ENCODE measurements around the gene ZHX3. TPM values are rescaled to one million over a fixed set of nuclear protein-coding genes. Genes with fewer than 3 reads are reported as not detected.
"Not testable (repeated sequence)": the region's sequence is repeated elsewhere in the genome, so short reads cannot be mapped to it uniquely, and the experiment has no call there.

Gene ZHX3
- total and polyA plus RNA-seq, 7 experiments from 2014 or later = 6.6 to 12.8 (median 8.1) TPM

DNA sequence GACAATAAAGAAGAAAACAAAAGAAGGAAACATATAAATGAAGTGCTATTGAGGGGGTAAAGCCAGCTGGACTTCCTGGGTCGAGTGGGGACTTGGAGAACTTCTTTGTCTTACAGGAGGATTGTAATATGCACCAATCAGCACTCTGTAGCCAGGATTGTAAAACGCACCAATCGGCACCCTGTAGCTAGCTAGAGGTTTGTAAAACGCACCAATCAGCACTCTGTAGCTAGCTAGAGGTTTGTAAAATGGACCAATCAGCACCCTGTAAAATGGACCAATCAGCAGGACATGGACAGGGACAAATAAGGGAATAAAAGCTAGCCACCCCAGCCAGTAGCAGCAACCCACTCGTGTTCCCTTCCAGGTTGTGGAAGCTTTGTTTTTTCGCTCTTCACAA is 5.5 kb downstream of the ZHX3 start:
- DNase-seq; intact Hi-C loops (cut with micrococcal nuclease); H3K27ac ChIP-seq (ENCODE audit: low read depth, low read length); ATAC-seq; H3K27ac Mint-ChIP-seq; H3K9me3 ChIP-seq (ENCODE audit: control insufficient read depth in 2 of 3, low read length in 3 of 3); H3K27me3 Mint-ChIP-seq; H3K36me3 Mint-ChIP-seq; H3K36me3 ChIP-seq (ENCODE audit: control insufficient read depth in 2 of 3, insufficient read depth in 3 of 3, low read length in 3 of 3); CTCF ChIA-PET; H3K27me3 ChIP-seq (ENCODE audit: control insufficient read depth in 2 of 2, insufficient read depth in 2 of 2, low read length in 2 of 2); H3K4me3 ChIP-seq (ENCODE audit: low read length); H3K9me3 Mint-ChIP-seq; H3K4me1 ChIP-seq (ENCODE audit: control insufficient read depth in 2 of 2, insufficient read depth in 2 of 2, low read length in 2 of 2); H3K4me3 Mint-ChIP-seq: not testable (repeated sequence)
- H3K4me1 Mint-ChIP-seq = peaks cover 16 to 29% (median 19%) of the 10 kb centered on the region in 7 donors
- POLR2A ChIA-PET = interaction anchor here (0.6 to 0.8 kb wide), 2 partner anchors 14 to 174 kb away, joined by 3 to 5 read pairs; no protein-coding TSS in a partner anchor

- Mint-ChIP-seq H3K4me1 (peaks cover 0 to 15% (median 7%) of the 10 kb centered on the region in 7 donors), H3K9me3 (no peaks in the 10 kb centered on the region), H3K27me3 (no peaks in the 10 kb centered on the region), H3K27ac (no peak overlapping the region), H3K36me3 (peaks cover 0 to 6% (median 2%) of the 10 kb centered on the region in 5 donors), H3K4me3 (no peak overlapping the region)
- ChIA-PET CTCF (no interaction called here), POLR2A (no interaction called here)
- Histone ChIP-seq H3K36me3 (ENCODE audit: control insufficient read depth in 2 of 3, insufficient read depth in 3 of 3, low read length in 3 of 3) (no peaks in the 10 kb centered on the region), H3K4me1 (ENCODE audit: control insufficient read depth in 2 of 2, insufficient read depth in 2 of 2, low read length in 2 of 2) (no peaks in the 10 kb centered on the region), H3K9me3 (ENCODE audit: control insufficient read depth in 2 of 3, low read length in 3 of 3) (no peaks in the 10 kb centered on the region), H3K27ac (ENCODE audit: low read depth, low read length) (no peak overlapping the region), H3K27me3 (ENCODE audit: control insufficient read depth in 2 of 2, insufficient read depth in 2 of 2, low read length in 2 of 2) (no peaks in the 10 kb centered on the region), H3K4me3 (ENCODE audit: low read length) (no peak overlapping the region)
- no peak for ATAC-seq
- intact Hi-C loops (cut with micrococcal nuclease) = no loop called here
- no peak for DNase-seq
These were observed 7.7 kb downstream of the ZHX3 start for GRCh38 chr20:41309817-41310216.

DNA sequence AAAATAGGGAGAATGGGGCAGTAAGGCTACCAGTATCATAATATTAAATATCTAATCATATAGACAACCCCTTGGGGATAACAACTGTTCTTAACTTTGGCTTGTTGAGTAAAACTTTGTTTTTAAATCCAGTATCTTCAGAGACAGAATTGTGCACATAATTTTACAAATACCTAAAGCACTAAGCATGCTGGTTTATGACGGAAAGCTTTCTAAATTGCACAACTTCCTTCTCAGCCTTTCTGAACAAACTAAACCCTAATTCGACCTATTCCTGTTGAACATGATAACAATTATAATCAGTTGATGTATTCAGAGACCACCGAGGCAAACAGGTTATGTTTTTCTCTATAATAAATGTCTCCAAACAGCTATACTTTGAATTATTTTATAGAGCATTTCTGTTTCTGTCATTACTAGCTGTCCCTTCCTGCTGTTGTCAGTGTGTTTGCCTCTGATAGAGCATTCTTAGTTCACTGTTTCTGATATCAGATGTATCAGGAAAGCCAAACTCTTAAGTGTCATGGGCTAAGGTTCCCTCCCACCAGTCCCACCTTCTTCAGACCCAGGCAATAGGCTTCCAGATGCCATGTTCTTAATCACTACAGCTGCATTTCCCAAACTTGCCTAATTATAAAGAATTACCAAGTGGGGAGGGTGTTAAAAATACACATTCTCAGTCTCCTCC is 8.7 kb downstream of the ZHX3 start:
- H3K4me3 ChIP-seq (ENCODE audit: low read length) = no peak overlapping the region
- Mint-ChIP-seq H3K27me3 (no peaks in the 10 kb centered on the region), H3K4me3 (no peak overlapping the region), H3K4me1 (peaks cover 0 to 15% (median 5%) of the 10 kb centered on the region in 7 donors), H3K9me3 (no peaks in the 10 kb centered on the region), H3K36me3 (peaks cover 0 to 6% (median 2%) of the 10 kb centered on the region in 5 donors), H3K27ac (no peak overlapping the region)
- ATAC-seq (no peak), DNase-seq (no peak)
- no peaks in the 10 kb centered on the region for H3K4me1 ChIP-seq (ENCODE audit: control insufficient read depth in 2 of 2, insufficient read depth in 2 of 2, low read length in 2 of 2)
- no peak overlapping the region for H3K27ac ChIP-seq (ENCODE audit: low read depth, low read length)
- H3K27me3 ChIP-seq (ENCODE audit: control insufficient read depth in 2 of 2, insufficient read depth in 2 of 2, low read length in 2 of 2) = no peaks in the 10 kb centered on the region
- ChIA-PET CTCF (no interaction called here), POLR2A (no interaction called here)
- intact Hi-C loops (cut with micrococcal nuclease) = no loop called here
- H3K9me3 ChIP-seq (ENCODE audit: control insufficient read depth in 2 of 3, low read length in 3 of 3) = no peaks in the 10 kb centered on the region
- no peaks in the 10 kb centered on the region for H3K36me3 ChIP-seq (ENCODE audit: control insufficient read depth in 2 of 3, insufficient read depth in 3 of 3, low read length in 3 of 3)

DNA sequence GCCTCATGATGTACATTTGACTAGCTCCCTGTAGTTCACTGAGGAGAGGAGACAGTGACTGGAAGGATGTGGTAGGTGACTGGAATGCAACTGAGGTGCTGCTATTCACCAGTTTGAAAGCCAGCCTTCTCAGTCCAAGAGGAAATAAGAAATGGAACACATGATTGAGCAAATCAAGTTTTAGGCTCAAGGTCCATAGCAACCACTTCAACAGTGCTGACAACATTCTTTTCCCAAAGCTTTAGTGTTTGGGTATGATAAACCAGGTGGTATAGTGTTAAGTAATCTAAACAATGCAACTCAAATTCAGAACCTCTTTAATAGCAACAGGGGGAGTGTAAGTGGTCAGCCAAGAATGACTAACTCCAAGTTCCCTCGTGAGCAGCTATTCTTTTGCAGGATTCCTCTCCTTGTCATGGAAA is 9.2 kb downstream of the ZHX3 start:
- Mint-ChIP-seq H3K27ac (no peak overlapping the region), H3K36me3 (peaks cover 0 to 6% (median 2%) of the 10 kb centered on the region in 5 donors), H3K4me1 (peaks cover 0 to 15% (median 5%) of the 10 kb centered on the region in 7 donors), H3K9me3 (no peaks in the 10 kb centered on the region), H3K27me3 (no peaks in the 10 kb centered on the region), H3K4me3 (no peak overlapping the region)
- H3K36me3 ChIP-seq (ENCODE audit: control insufficient read depth in 2 of 3, insufficient read depth in 3 of 3, low read length in 3 of 3) = no peaks in the 10 kb centered on the region
- CTCF ChIA-PET = no interaction called here
- no peak overlapping the region for H3K27ac ChIP-seq (ENCODE audit: low read depth, low read length)
- intact Hi-C loops (cut with micrococcal nuclease) = no loop called here
- DNase-seq (no peak), ATAC-seq (no peak)
- H3K4me3 ChIP-seq (ENCODE audit: low read length) = no peak overlapping the region
- no peaks in the 10 kb centered on the region for H3K9me3 ChIP-seq (ENCODE audit: control insufficient read depth in 2 of 3, low read length in 3 of 3)
- POLR2A ChIA-PET = interaction anchor here (0.6 kb wide), 1 partner anchor 261 kb away, joined by 3 read pairs; no protein-coding TSS in a partner anchor
- no peaks in the 10 kb centered on the region for H3K27me3 ChIP-seq (ENCODE audit: control insufficient read depth in 2 of 2, insufficient read depth in 2 of 2, low read length in 2 of 2)
- H3K4me1 ChIP-seq (ENCODE audit: control insufficient read depth in 2 of 2, insufficient read depth in 2 of 2, low read length in 2 of 2) = no peaks in the 10 kb centered on the region

- intact Hi-C loops (cut with micrococcal nuclease) = no loop called here
- H3K9me3 Mint-ChIP-seq = no peaks in the 10 kb centered on the region
- H3K27ac Mint-ChIP-seq = no peak overlapping the region
- no peaks in the 10 kb centered on the region for H3K9me3 ChIP-seq (ENCODE audit: control insufficient read depth in 2 of 3, low read length in 3 of 3)
- no peak for DNase-seq
- CTCF ChIA-PET = no interaction called here
- no peak overlapping the region for H3K4me3 ChIP-seq (ENCODE audit: low read length)
- H3K27ac ChIP-seq (ENCODE audit: low read depth, low read length) = no peak overlapping the region
- POLR2A ChIA-PET = no interaction called here
- peaks cover 0 to 6% (median 2%) of the 10 kb centered on the region in 5 donors for H3K36me3 Mint-ChIP-seq
- no peak for ATAC-seq
- no peaks in the 10 kb centered on the region for H3K27me3 ChIP-seq (ENCODE audit: control insufficient read depth in 2 of 2, insufficient read depth in 2 of 2, low read length in 2 of 2)
- peaks cover 0 to 15% (median 5%) of the 10 kb centered on the region in 7 donors for H3K4me1 Mint-ChIP-seq
- no peak overlapping the region for H3K4me3 Mint-ChIP-seq
- peaks cover 0 to 4% (median 0%) of the 10 kb centered on the region in 3 experiments for H3K36me3 ChIP-seq (ENCODE audit: control insufficient read depth in 2 of 3, insufficient read depth in 3 of 3, low read length in 3 of 3)
- no peaks in the 10 kb centered on the region for H3K4me1 ChIP-seq (ENCODE audit: control insufficient read depth in 2 of 2, insufficient read depth in 2 of 2, low read length in 2 of 2)
- H3K27me3 Mint-ChIP-seq = no peaks in the 10 kb centered on the region
These were observed 10.5 kb downstream of the ZHX3 start for GRCh38 chr20:41307021-41307420.

- H3K27ac Mint-ChIP-seq = no peak overlapping the region
- CTCF ChIA-PET = no interaction called here
- intact Hi-C loops (cut with micrococcal nuclease) = no loop called here
- H3K36me3 Mint-ChIP-seq = peaks cover 0 to 6% (median 2%) of the 10 kb centered on the region in 5 donors
- Histone ChIP-seq H3K4me3 (ENCODE audit: low read length) (no peak overlapping the region), H3K27ac (ENCODE audit: low read depth, low read length) (no peak overlapping the region), H3K36me3 (ENCODE audit: control insufficient read depth in 2 of 3, insufficient read depth in 3 of 3, low read length in 3 of 3) (peaks cover 0 to 4% (median 0%) of the 10 kb centered on the region in 3 experiments), H3K4me1 (ENCODE audit: control insufficient read depth in 2 of 2, insufficient read depth in 2 of 2, low read length in 2 of 2) (no peaks in the 10 kb centered on the region), H3K9me3 (ENCODE audit: control insufficient read depth in 2 of 3, low read length in 3 of 3) (no peaks in the 10 kb centered on the region), H3K27me3 (ENCODE audit: control insufficient read depth in 2 of 2, insufficient read depth in 2 of 2, low read length in 2 of 2) (no peaks in the 10 kb centered on the region)
- ATAC-seq (no peak), DNase-seq (no peak)
- no peaks in the 10 kb centered on the region for H3K27me3 Mint-ChIP-seq
- H3K9me3 Mint-ChIP-seq = no peaks in the 10 kb centered on the region
- peaks cover 0 to 15% (median 5%) of the 10 kb centered on the region in 7 donors for H3K4me1 Mint-ChIP-seq
- POLR2A ChIA-PET = no interaction called here
- H3K4me3 Mint-ChIP-seq = no peak overlapping the region
These were observed 11.3 kb downstream of the ZHX3 start for GRCh38 chr20:41306061-41306727.
